HG03139 (cell line): ENCODE results near the gene SAMD1.
"Not testable (repeated sequence)": the region's sequence is repeated elsewhere in the genome, so short reads cannot be mapped to it uniquely, and the experiment has no call there.

Experiments
- ATAC-seq: cut with Tn5 transposase; IDR thresholded peaks from one replicate; pipeline ENCODE4 v1.9.1; 2021; ENCODE audit not compliant: unreplicated experiment

SAMD1 gene

GRCh38 chr19:14061751-14062557 lies 28.6 kb downstream of the SAMD1 start, which contains the start of gene PALM3:
Gene PALM3 (minus strand): TSS chr19:14062076. CDS start chr19:14061980, 96 bp downstream.
- no peak for ATAC-seq

DNA sequence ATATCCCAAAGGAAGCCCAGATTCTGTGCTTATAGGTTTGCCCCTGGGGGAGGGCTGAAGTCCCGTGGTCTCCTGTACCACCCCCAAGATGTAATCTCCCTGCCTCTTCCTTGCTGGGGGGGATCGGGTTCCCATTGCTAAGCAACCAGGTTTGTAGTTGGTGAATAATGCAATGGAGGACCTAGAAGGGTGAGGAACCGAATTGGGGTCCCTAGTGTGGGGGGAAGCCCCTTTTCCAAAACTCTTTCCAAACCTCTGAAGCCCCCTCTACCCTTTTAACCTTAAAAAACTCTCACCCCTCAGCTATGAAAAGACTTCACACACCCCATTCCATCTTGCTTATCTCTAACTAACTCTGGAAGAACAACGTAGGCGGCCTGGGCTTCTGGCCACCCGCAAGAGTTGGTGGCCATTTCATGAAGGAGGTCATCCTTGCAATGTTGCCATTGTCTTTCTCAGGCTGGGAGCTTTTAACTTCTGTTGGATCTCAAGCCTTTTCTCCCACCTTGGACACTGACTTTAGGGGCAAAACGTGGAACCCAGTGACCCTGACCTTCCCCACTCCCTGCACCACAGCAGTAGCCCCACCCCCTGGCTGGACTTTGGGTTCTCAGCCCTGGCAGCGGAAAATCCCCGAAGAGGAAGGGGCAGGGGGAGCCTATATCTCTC lies 29.3 kb downstream of the SAMD1 start:
- no peak for ATAC-seq

DNA sequence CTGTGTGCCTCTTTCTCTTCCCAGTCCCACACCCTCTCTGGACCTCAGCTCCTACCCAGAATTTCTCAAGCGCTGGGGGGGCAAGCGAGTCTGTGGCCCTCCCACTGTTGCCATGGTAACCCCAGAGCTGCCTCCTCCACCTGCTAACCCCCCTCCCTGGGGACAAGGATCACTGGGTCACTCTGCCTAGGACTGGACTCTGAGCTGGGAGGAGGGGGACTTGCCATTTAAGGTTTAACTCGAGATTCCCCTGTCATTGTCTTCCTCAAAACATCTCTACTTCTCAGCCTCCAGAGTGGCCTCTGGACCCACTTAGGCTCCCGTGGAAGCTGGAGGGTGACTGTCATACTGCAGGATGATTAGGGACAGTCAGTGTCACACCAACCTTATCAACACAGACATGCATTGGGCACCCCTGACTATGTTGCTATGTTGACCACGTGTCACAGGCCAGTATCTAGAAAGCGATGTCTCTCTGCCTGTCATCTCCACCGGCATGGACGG lies 30.8 kb downstream of the SAMD1 start:
- ATAC-seq: no peak

GRCh38 chr19:14059093-14059480 lies 31.5 kb downstream of the SAMD1 start:
- no peak for ATAC-seq

GRCh38 chr19:14058182-14059092 lies 32.1 kb downstream of the SAMD1 start:
- ATAC-seq: no peak

GRCh38 chr19:14056741-14057356 lies 33.7 kb downstream of the SAMD1 start:
- ATAC-seq: no peak

GRCh38 chr19:14056069-14056666 lies 34.4 kb downstream of the SAMD1 start:
- ATAC-seq: no peak

- ATAC-seq: no peak
Measured at GRCh38 chr19:14055396-14055795, 35.2 kb downstream of the SAMD1 start.

- no peak for ATAC-seq
Measured at GRCh38 chr19:14054721-14055120, 35.8 kb downstream of the SAMD1 start.

GRCh38 chr19:14054099-14054498 lies 36.5 kb downstream of the SAMD1 start:
- no peak for ATAC-seq

GRCh38 chr19:14053500-14053899 lies 37.1 kb downstream of the SAMD1 start:
- no peak for ATAC-seq

DNA sequence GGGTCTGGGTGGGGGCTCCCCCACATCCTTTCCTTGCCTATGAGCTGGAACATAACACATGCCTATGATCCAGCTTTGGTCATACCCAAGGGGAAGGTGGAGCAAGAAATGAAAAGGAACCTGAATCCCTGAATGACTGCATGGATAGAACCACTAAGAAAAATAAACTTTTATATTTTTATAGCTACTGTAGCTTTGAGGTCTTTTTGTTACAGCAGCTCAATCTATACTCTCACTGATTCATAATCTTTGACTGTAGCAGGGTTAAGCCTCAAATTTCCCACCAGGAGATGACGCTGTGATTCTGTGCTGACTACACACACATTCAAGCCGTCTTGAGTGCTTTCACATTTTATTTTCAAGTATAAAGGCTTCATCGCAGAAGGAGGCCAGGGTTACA lies 37.5 kb downstream of the SAMD1 start:
- ATAC-seq: no peak

DNA sequence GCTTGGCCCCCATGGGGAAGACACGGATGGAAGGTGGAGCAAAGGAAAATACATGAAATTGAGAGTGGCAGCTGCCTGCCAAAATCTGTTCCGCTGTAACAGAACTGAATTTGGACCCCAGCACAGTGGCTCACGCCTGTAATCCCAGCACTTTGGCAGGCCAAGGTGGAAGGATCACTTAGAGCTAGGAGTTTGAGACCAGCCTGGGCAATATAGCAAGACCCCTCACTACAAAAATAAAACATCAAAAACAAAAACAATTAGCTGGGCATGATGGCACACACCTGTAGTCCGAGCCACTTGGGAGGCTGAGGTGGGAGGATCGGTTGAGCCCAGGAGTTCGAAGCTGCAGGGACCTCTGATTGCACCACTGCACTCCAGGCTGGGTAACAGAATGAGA lies 38.1 kb downstream of the SAMD1 start:
- ATAC-seq: no peak

GRCh38 chr19:14051980-14052379 lies 38.6 kb downstream of the SAMD1 start:
- ATAC-seq: no peak

- ATAC-seq: not testable (repeated sequence)
Measured at GRCh38 chr19:14050961-14051360, 39.6 kb downstream of the SAMD1 start.

GRCh38 chr19:14050512-14050911 lies 40.0 kb downstream of the SAMD1 start:
- ATAC-seq: no peak

- no peak for ATAC-seq
Measured at GRCh38 chr19:14048443-14049153, 42.0 kb downstream of the SAMD1 start.

GRCh38 chr19:14047866-14048265 lies 42.7 kb downstream of the SAMD1 start:
- ATAC-seq: not testable (repeated sequence)
